SK-N-SH (cell line): ENCODE measurements around the gene CHRNG. TPM values are rescaled to one million over a fixed set of nuclear protein-coding genes. Genes with fewer than 3 reads are reported as not detected.

Source experiments
- CTCF ChIA-PET: fragments of 300-600, 350-600 bp; formaldehyde crosslinking; extraction: SDS; loops from one replicate; lab custom pipeline; 2021; lab: Yijun Ruan, JAX
- POLR2A ChIA-PET: fragments of 350-600 bp; sonication (Branson Sonifier 250); formaldehyde crosslinking; extraction: SDS; loops from one replicate; lab custom pipeline; 2020; ENCODE audit warnings: antibody characterized with exemption, inconsistent platforms; lab: Yijun Ruan, JAX
- DNase-seq: peaks from one replicate; pipeline ENCODE4 v3.0.0; 2012
- H2AFZ ChIP-seq: fragments of 200-600 bp; sonication (generic); 2 replicates; pipeline ENCODE4 v1.8.1; 2016; ENCODE audit warnings: antibody characterized with exemption, mild to moderate bottlenecking, low read depth
- H3F3A ChIP-seq: fragments of 200-600 bp; sonication (generic); replicated peaks from 2 replicates; pipeline ENCODE3; 2016; ENCODE audit warnings: antibody characterized with exemption, mild to moderate bottlenecking; ENCODE audit not compliant: insufficient read depth
- H3K27ac ChIP-seq, 2 experiments: fragments of 200-500 bp in 1 of 2; fragments of 200-600 bp in 1 of 2; sonication (Bioruptor generic) in 1 of 2; sonication (generic), shearing (Covaris generic) in 1 of 2; 2 replicates each; pipeline versions ENCODE4 v1.5.1 to v1.6.1; 2014 to 2016; ENCODE audit warnings: low read depth in 2 of 2, inconsistent platforms in 1 of 2, low read length in 1 of 2, mild to moderate bottlenecking in 1 of 2, mixed read lengths in 1 of 2
- H3K27me3 ChIP-seq: fragments of 200-600 bp; sonication (generic), shearing (Covaris generic); 2 replicates; pipeline ENCODE4 v1.6.1; 2016; ENCODE audit warnings: mixed run types; ENCODE audit not compliant: insufficient read depth
- H3K36me3 ChIP-seq, 2 experiments: fragments of 200-500 bp in 1 of 2; fragments of 200-600 bp in 1 of 2; sonication (Bioruptor generic) in 1 of 2; sonication (generic) in 1 of 2; replicated peaks in 1 of 2; 2 replicates each; pipeline versions ENCODE3 to v1.5.1; 2014 to 2016; ENCODE audit warnings: low read length in 1 of 2, mild to moderate bottlenecking in 1 of 2; ENCODE audit not compliant: insufficient read depth in 2 of 2, control insufficient read depth in 1 of 2
- H3K4me1 ChIP-seq, 2 experiments: fragments of 200-500 bp in 1 of 2; fragments of 200-600 bp in 1 of 2; sonication (Bioruptor generic) in 1 of 2; sonication (generic), shearing (Covaris generic) in 1 of 2; 2 replicates each; pipeline versions ENCODE4 v1.5.1 to v1.6.1; 2014 to 2016; ENCODE audit warnings: low read depth in 1 of 2, low read length in 1 of 2, mixed run types in 1 of 2; ENCODE audit not compliant: insufficient read depth in 2 of 2, control insufficient read depth in 1 of 2
- H3K4me2 ChIP-seq: fragments of 200-600 bp; sonication (generic), shearing (Covaris generic); 2 replicates; pipeline ENCODE4 v1.6.1; 2017; ENCODE audit warnings: mixed run types
- H3K4me3 ChIP-seq, 2 experiments: fragments of 200-500 bp in 1 of 2; fragments of 200-600 bp in 1 of 2; sonication (Bioruptor generic) in 1 of 2; sonication (generic), shearing (Covaris generic) in 1 of 2; 2 replicates each; pipeline versions ENCODE4 v1.5.1 to v1.8.1; 2014 to 2016; ENCODE audit warnings: low read depth in 2 of 2, inconsistent platforms in 1 of 2, low read length in 1 of 2, mild to moderate bottlenecking in 1 of 2, mixed read lengths in 1 of 2, moderate library complexity in 1 of 2
- H3K79me2 ChIP-seq: fragments of 200-600 bp; sonication (generic); 2 replicates; pipeline ENCODE4 v1.8.1; 2017; ENCODE audit warnings: mild to moderate bottlenecking; ENCODE audit not compliant: insufficient read depth
- H3K9ac ChIP-seq: fragments of 200-600 bp; sonication (generic); 2 replicates; pipeline ENCODE4 v1.6.1; 2017; ENCODE audit warnings: mixed run types
- H3K9me2 ChIP-seq: fragments of 200-600 bp; sonication (generic); 2 replicates; pipeline ENCODE4 v1.6.1; 2017; ENCODE audit warnings: mixed run types
- H3K9me3 ChIP-seq: fragments of 200-600 bp; sonication (generic); 2 replicates; pipeline ENCODE4 v1.6.1; 2017; ENCODE audit warnings: mixed run types, mild to moderate bottlenecking, moderate library complexity
- H4K20me1 ChIP-seq: fragments of 200-600 bp; sonication (generic); 2 replicates; pipeline ENCODE4 v1.6.1; 2017; ENCODE audit warnings: mild to moderate bottlenecking, mixed run types; ENCODE audit not compliant: insufficient read depth
- CTCF ChIP-seq: fragments of 200-600 bp; sonication (generic); IDR thresholded peaks from 2 replicates; pipeline ENCODE4 v1.6.1; 2017; ENCODE audit warnings: antibody characterized with exemption, mild to moderate bottlenecking, moderate library complexity
- EP300 ChIP-seq, 2 experiments: IDR thresholded peaks; 2 replicates each; pipeline versions ENCODE4 v1.4.0 to v1.6.1; 2012; ENCODE audit warnings: borderline replicate concordance in 1 of 2, low read depth in 1 of 2, low read length in 1 of 2
- EZH2phosphoT487 ChIP-seq: fragments of 200-600 bp; sonication (generic); IDR thresholded peaks from 2 replicates; pipeline ENCODE4 v1.6.1; 2017; ENCODE audit warnings: low read depth, mixed run types, mild to moderate bottlenecking, antibody characterized with exemption, moderate library complexity, borderline replicate concordance
- FOSL2 ChIP-seq: IDR thresholded peaks from 2 replicates; pipeline ENCODE4 v1.4.0; 2012; ENCODE audit warnings: low read depth, mild to moderate bottlenecking, moderate library complexity, borderline replicate concordance
- GATA2 ChIP-seq: sonication (generic); formaldehyde crosslinking; IDR thresholded peaks from 2 replicates; pipeline ENCODE4 v1.5.0; 2020; ENCODE audit warnings: mild to moderate bottlenecking, missing genetic modification reagents
- IRF3 ChIP-seq: fragments of 150-350 bp; IDR thresholded peaks from 2 replicates; pipeline ENCODE4 v1.6.1; 2016; ENCODE audit warnings: mild to moderate bottlenecking, low read depth, low read length
- JUND ChIP-seq: IDR thresholded peaks from 2 replicates; pipeline ENCODE4 v1.4.0; 2012
- MAX ChIP-seq: IDR thresholded peaks from 2 replicates; pipeline ENCODE4 v1.4.0; 2012; ENCODE audit warnings: low read depth
- NFIC ChIP-seq: IDR thresholded peaks from 2 replicates; pipeline ENCODE4 v1.4.0; 2012; ENCODE audit warnings: borderline replicate concordance
- POLR2AphosphoS5 ChIP-seq: IDR thresholded peaks from 2 replicates; pipeline ENCODE4 v1.6.1; 2012; ENCODE audit warnings: low read depth, low read length
- REST ChIP-seq: IDR thresholded peaks from 2 replicates; pipeline ENCODE4 v1.6.1; 2012; ENCODE audit warnings: mild to moderate bottlenecking, low read depth, low read length, moderate library complexity
- RXRA ChIP-seq: IDR thresholded peaks from 2 replicates; pipeline ENCODE4 v1.4.0; 2012; ENCODE audit warnings: low read depth, mild to moderate bottlenecking, borderline replicate concordance
- SIN3A ChIP-seq: IDR thresholded peaks from 2 replicates; pipeline ENCODE4 v1.6.1; 2012; ENCODE audit warnings: low read depth, mild to moderate bottlenecking, low read length, moderate library complexity, borderline replicate concordance
- SMC3 ChIP-seq: IDR thresholded peaks from 2 replicates; pipeline ENCODE4 v1.6.1; 2012; ENCODE audit warnings: low read depth, low read length, improper control_type of control experiment
- TCF12 ChIP-seq: IDR thresholded peaks from 2 replicates; pipeline ENCODE4 v1.4.0; 2012
- USF1 ChIP-seq: IDR thresholded peaks from 2 replicates; pipeline ENCODE4 v1.4.0; 2012; ENCODE audit warnings: low read depth, borderline replicate concordance
- ZBTB33 ChIP-seq: IDR thresholded peaks from 2 replicates; pipeline ENCODE4 v1.4.0; 2012; ENCODE audit warnings: low read depth, borderline replicate concordance
- WGBS: methylation state at CpG from one replicate; pipeline ENCODE4 v1.1.6; 2017; ENCODE audit warnings: low lambda C conversion rate; 5-methylcytosine and 5-hydroxymethylcytosine counted together
- polyA plus RNA-seq, 3 experiments: library from polyadenylated mRNA; depleted of rRNA; stranded (reverse); fragments of >200 nt; gene quantifications; 2 replicates each; pipeline ENCODE4 v1.2.3, GENCODE V29; 2012

The CHRNG gene
- polyA plus RNA-seq, 1 of the 3 experiments (the other 2 are of a cell fraction) = not detected

- no peak for TF ChIP-seq EP300 (IDR thresholded peaks at IDR 0.05; ENCODE audit: borderline replicate concordance in 1 of 2, low read depth in 1 of 2, low read length in 1 of 2)
- no peak for TF ChIP-seq MAX
- TF ChIP-seq EZH2phosphoT487 = no peak
- TF ChIP-seq SIN3A = no peak
- no peak for TF ChIP-seq JUND
- no peak for TF ChIP-seq POLR2AphosphoS5
- TF ChIP-seq NFIC = no peak
- TF ChIP-seq IRF3 = no peak
- TF ChIP-seq FOSL2 = no peak
- no peak for TF ChIP-seq CTCF
- no peak for TF ChIP-seq REST
- TF ChIP-seq RXRA = no peak
- TF ChIP-seq GATA2 (CRISPR knock-in tag) = no peak
- no peak for TF ChIP-seq ZBTB33
- no peak for TF ChIP-seq SMC3
- no peak for TF ChIP-seq USF1
- TF ChIP-seq TCF12 = no peak
- DNase-seq = no peak
- H2AFZ ChIP-seq = no peak overlapping the region
- H3K9me2 ChIP-seq = no peaks in the 10 kb centered on the region
- H3K36me3 ChIP-seq = no peaks in the 10 kb centered on the region
- H3K4me2 ChIP-seq = no peak overlapping the region
- ChIA-PET POLR2A (no interaction called here), CTCF (interaction anchor here (1.1 to 9.7 kb wide), 14 partner anchors 9 to 595 kb away, joined by 3 to 196 read pairs (median 28); no protein-coding TSS in a partner anchor)
- WGBS = 63% methylated on average over 15 of the region's 15 CpGs
- no peak overlapping the region for H3K4me3 ChIP-seq
- H3K27ac ChIP-seq = no peak overlapping the region
- H4K20me1 ChIP-seq = no peaks in the 10 kb centered on the region
- H3K4me1 ChIP-seq = peaks cover 0 to 21% of the 10 kb centered on the region in 2 experiments; a peak in 1 of 4 replicates
- no peak overlapping the region for H3K9ac ChIP-seq
- H3K27me3 ChIP-seq = peaks cover 29% of the 10 kb centered on the region
- no peaks in the 10 kb centered on the region for H3K9me3 ChIP-seq
- H3K79me2 ChIP-seq = no peaks in the 10 kb centered on the region
- no peaks in the 10 kb centered on the region for H3F3A ChIP-seq
Observed at GRCh38 chr2:232520489-232520888, 19.0 kb upstream of the CHRNG start.
